Duodenal mucosa (tissue), 2 donors: Measurements from ENCODE around the gene C5AR2.
"Not testable (repeated sequence)": the region's sequence is repeated elsewhere in the genome, so short reads cannot be mapped to it uniquely, and the experiment has no call there.

Experiments used
- H3K27ac ChIP-seq: one replicate; pipeline ENCODE4 v1.7.0; 2013; ENCODE audit warnings: low read depth, low read length
- H3K27me3 ChIP-seq, 2 donors: one replicate each; pipeline ENCODE4 v1.7.0; 2013; ENCODE audit warnings: low read length in 2 of 2, control low read depth in 1 of 2; ENCODE audit not compliant: insufficient read depth in 2 of 2, control insufficient read depth in 1 of 2
- H3K36me3 ChIP-seq, 2 donors: one replicate each; pipeline ENCODE4 v1.7.0; 2013; ENCODE audit warnings: low read length in 2 of 2, control low read depth in 1 of 2; ENCODE audit not compliant: insufficient read depth in 2 of 2, control insufficient read depth in 1 of 2
- H3K4me1 ChIP-seq, 2 donors: one replicate each; pipeline ENCODE4 v1.7.0; 2013; ENCODE audit warnings: low read length in 2 of 2, control low read depth in 1 of 2; ENCODE audit not compliant: insufficient read depth in 2 of 2, control insufficient read depth in 1 of 2
- H3K4me3 ChIP-seq, 2 donors: one replicate each; pipeline ENCODE4 v1.7.0; 2013; ENCODE audit warnings: low read length in 2 of 2, low read depth in 1 of 2
- H3K9ac ChIP-seq, 2 donors: one replicate each; pipeline ENCODE4 v1.7.0; 2013; ENCODE audit warnings: low read length in 2 of 2, low read depth in 1 of 2
- H3K9me3 ChIP-seq, 2 donors: one replicate each; pipeline ENCODE4 v1.7.0; 2013; ENCODE audit warnings: low read length in 2 of 2, control low read depth in 1 of 2; ENCODE audit not compliant: control insufficient read depth in 1 of 2

The C5AR2 gene

DNA sequence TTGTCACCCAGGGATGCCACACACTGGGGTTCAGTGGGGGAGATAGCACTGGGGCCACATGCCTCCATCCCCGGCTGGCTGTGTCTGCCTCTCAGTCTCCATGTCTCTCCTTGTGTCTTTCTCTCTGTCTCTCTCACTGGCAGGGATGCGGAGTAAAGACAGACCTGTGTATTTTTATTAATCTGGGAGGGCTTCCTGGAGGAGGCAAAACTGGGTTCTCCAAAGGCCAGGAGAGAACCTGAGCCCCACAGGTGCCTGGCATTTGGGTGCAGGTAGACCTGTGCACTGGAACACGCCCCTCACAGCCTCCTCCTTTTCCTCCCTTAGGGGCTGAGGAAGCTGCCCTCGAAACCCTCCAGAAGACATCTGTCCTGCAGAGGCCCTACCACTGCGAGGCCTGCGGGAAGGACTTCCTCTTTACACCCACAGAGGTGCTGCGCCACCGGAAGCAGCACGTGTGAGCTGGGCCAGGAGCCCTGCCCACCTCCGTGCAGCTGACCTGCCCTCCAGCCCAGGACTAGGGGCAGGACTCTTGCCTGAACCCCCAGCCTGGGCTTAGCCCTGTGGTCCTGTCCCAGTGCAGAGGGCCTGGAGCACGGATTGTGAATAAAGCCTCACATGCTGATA, 49.8 kb downstream of the C5AR2 start:
- peaks cover 5 to 7% of the 10 kb centered on the region in 2 donors for H3K4me1 ChIP-seq
- peaks cover 26 to 50% of the 10 kb centered on the region in 2 donors for H3K36me3 ChIP-seq
- no peak overlapping the region for H3K4me3 ChIP-seq
- no peaks in the 10 kb centered on the region for H3K9me3 ChIP-seq
- H3K9ac ChIP-seq, result no peak overlapping the region
- H3K27me3 ChIP-seq, result no peaks in the 10 kb centered on the region
- H3K27ac ChIP-seq, result no peak overlapping the region

DNA sequence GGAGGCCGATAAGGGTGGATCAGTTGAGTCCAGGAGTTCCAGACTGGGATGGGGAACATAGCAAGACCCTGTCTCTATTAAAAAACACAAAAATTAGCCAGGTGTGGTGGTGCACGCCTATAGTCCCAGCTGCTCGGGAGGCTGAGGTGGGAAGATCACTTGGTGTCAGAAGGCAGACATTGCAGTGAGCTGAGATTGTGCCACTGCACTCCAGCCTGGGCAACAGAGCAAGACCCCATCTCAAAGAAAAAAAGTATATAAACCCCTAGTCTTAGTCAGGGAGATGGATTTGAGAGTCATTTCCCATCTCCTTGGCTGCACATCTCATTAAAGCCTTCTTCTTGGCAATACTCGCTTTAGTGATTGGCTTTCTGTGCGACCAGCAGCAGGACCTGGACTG, 51.9 kb downstream of the C5AR2 start:
- not testable (repeated sequence) for H3K4me1 ChIP-seq, H3K27ac ChIP-seq, H3K27me3 ChIP-seq, H3K9ac ChIP-seq, H3K9me3 ChIP-seq, H3K4me3 ChIP-seq
- peaks cover 26 to 32% of the 10 kb centered on the region in 2 donors for H3K36me3 ChIP-seq

DNA sequence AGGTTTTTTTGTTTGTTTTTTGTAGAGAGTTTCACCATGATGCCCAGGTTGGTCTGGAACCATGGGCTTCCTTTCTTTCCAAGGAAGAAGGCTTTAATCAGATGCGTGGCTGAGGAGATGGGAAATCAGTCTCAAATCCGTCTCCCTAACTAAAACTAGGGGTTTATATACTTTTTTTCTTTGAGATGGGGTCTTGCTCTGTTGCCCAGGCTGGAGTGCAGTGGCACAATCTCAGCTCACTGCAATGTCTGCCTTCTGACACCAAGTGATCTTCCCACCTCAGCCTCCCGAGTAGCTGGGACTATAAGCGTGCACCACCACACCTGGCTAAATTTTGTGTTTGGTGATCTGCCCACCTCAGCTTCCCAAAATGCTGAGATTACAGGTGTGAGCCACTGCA, 52.6 kb downstream of the C5AR2 start:
- H3K27me3 ChIP-seq, H3K4me1 ChIP-seq, H3K9me3 ChIP-seq, H3K27ac ChIP-seq, H3K4me3 ChIP-seq, H3K9ac ChIP-seq: not testable (repeated sequence)
- H3K36me3 ChIP-seq, result peaks cover 21 to 28% of the 10 kb centered on the region in 2 donors

DNA sequence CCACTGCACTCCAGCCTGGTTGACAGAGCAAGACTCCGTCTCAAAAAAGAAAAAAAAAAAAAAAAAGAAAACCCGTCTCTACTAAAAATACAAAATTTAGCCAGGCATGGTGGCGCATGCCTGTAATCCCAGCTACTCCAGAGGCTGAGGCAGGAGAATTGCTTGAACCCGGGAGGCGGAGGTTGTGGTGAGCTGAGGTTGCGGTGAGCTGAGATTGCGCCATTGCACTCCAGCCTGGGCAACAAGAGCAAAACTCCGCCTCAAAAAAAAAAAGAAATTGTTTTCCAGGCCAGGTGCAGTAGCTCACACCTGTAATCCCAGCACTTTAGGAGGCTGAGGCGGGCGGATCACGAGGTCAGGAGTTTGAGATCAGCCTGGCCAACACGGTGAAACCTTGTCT, 54.6 kb downstream of the C5AR2 start:
- not testable (repeated sequence) for H3K4me3 ChIP-seq, H3K9me3 ChIP-seq, H3K27ac ChIP-seq, H3K36me3 ChIP-seq, H3K4me1 ChIP-seq, H3K9ac ChIP-seq, H3K27me3 ChIP-seq

DNA sequence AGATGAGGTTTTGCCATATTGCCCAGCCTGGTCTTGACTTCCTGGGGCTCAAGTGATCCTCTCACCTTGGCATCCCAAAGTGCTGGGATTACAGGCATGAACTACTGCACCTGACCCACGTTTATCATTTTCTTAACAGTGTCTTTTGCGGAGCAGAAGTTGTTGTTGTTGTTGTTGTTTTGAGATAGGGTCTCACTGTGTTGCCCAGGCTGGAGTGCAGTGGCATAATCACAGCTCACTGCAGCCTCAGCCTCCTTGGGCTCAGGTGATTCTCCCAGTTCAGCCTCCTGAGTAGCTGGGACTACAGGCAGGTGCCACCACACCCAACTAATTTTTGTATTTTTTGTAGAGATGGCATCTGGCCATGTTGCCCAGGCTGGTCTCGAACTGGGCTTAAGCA, 55.6 kb downstream of the C5AR2 start:
- H3K36me3 ChIP-seq, H3K27me3 ChIP-seq, H3K27ac ChIP-seq, H3K4me3 ChIP-seq, H3K9me3 ChIP-seq, H3K9ac ChIP-seq, H3K4me1 ChIP-seq: not testable (repeated sequence)

DNA sequence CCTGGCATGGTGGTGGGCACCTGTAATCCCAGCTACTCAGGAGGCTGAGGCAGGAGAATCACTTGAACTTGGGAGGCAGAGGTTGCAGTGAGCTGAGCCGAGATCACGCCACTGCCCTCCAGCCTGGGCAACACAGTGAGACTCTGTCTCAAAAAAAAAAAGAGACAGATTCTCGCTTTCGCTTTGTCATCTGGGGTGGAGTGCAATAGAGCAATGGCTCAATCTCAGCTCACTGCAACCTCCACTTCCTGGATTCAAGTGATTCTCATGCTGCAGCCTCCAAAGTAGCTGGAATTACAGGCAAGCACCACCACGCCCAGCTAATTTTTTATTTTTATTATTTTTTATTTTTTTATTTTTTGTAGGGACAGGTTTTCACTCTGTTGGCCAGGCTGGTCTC, 56.7 kb downstream of the C5AR2 start:
- H3K9me3 ChIP-seq, H3K36me3 ChIP-seq, H3K4me3 ChIP-seq, H3K27ac ChIP-seq, H3K9ac ChIP-seq, H3K27me3 ChIP-seq, H3K4me1 ChIP-seq: not testable (repeated sequence)

DNA sequence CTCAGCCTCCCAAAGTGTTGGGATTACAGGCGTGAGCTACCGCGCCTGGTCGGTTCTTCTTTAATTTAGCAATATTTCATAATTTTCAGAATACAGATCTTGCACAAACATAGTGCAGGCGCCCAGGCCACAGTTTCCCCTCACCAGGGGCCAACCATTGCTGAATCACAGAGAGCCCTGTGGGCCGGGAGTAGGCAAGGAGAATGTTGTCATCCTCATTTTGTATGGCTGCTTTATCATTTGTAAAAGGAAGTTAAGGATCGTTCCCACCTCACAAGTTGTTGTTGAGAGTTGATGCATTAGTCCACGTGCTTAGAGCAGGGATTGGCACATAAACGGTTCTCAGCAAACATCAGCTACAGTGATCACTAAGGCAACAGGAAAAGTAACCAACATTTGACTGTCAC, 57.2 kb downstream of the C5AR2 start:
- no peak overlapping the region for H3K27ac ChIP-seq
- H3K36me3 ChIP-seq, result no peaks in the 10 kb centered on the region
- H3K27me3 ChIP-seq, result no peaks in the 10 kb centered on the region
- no peak overlapping the region for H3K9ac ChIP-seq
- no peak overlapping the region for H3K4me3 ChIP-seq
- H3K9me3 ChIP-seq, result no peaks in the 10 kb centered on the region
- H3K4me1 ChIP-seq, result no peaks in the 10 kb centered on the region

DNA sequence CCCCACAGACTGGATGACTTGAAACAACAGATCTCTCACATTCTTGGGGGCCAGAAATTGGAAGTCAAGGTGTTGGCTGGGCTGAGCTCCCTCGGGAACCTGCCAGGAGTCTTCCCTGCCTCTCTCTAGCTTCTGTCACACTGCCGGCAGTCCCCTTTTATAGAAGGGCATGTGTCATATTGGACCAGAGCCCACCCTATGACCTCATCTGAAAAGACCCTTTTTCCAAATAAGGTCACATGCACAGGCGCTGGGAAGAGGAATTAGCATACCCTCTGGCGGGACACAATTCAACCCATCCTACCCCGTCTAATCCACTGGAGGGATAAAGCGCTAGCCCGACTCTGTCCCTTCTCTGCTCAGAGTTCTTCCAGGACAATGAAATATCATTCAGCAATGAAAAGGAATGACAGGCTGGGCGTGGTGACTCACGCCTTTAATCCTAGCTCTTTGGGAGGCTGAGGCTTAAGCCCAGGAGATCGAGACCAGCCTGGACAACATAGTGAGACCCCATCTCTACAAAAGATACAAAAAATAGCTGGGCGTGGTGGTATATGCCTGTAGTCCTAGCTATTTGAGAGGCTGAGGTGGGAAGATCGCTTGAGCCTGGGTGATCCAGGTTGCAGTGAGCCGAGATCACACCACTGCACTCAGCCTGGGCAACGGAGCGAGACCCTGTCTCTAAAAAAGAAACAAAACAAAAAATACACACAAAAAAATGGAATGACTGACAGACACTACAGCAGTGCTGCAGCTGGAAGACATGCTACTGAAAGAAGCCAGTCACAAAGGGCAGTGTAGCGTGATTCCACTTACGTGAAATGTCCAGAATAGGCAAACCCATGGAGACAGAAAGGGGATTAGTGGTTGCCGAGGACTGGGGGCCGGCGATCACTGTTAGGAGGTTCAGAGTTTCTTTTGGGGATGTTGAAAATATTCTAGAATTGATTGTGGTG, 58.8 kb downstream of the C5AR2 start:
- H3K27me3 ChIP-seq, result no peaks in the 10 kb centered on the region
- no peaks in the 10 kb centered on the region for H3K9me3 ChIP-seq
- H3K4me3 ChIP-seq, result no peak overlapping the region
- no peaks in the 10 kb centered on the region for H3K4me1 ChIP-seq
- H3K9ac ChIP-seq, result no peak overlapping the region
- no peaks in the 10 kb centered on the region for H3K36me3 ChIP-seq
- H3K27ac ChIP-seq, result no peak overlapping the region

DNA sequence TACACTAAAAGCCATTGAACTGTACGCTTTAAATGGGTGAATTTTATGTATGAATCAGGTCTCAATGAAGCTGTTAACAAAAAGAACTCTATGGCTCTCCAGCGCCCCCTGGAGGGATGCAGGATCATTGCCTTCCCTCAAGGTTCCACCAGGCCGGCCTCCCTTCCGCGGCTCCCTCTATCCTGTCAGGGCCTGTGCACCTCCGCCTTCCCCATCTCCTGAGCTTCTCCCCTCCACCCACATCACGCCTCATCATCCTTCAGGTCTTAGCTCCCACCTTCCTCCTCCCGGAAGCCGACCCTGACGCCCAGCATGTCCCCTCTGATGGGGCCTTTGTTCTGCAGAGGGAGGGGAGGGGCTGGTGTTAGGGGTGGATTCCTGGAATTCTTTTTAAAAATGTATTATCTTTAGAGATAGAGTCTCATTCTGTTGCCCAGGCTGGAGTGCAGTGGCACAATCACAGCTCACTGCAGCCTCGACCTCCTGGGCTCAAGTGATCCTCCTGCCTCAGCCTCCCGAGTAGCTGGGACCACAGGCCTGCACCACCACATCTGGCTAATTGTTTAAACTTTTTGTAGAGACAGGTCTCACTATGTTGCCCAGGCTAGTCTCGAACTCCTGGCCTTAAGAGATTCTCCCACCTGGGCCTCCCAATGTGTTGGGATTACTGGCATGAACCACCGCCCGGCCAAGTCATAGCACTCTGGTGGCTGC, 59.7 kb downstream of the C5AR2 start:
- H3K9me3 ChIP-seq, result no peaks in the 10 kb centered on the region
- H3K27ac ChIP-seq, result no peak overlapping the region
- H3K4me3 ChIP-seq, result no peak overlapping the region
- no peak overlapping the region for H3K9ac ChIP-seq
- no peaks in the 10 kb centered on the region for H3K36me3 ChIP-seq
- H3K27me3 ChIP-seq, result no peaks in the 10 kb centered on the region
- H3K4me1 ChIP-seq, result no peaks in the 10 kb centered on the region
